Sigmoid colon (tissue), 7 donors: Measurements from ENCODE around the gene MAGI2. TPM values are rescaled to one million over a fixed set of nuclear protein-coding genes. Genes with fewer than 3 reads are reported as not detected.

Experiments
- DNase-seq: peaks from one replicate; pipeline ENCODE4 v3.0.0-alpha.2; 2019
- H3K27ac ChIP-seq, 4 donors: fragments of 200-600 bp; sonication (generic); one replicate each; pipeline ENCODE4 v1.5.1; 2016 to 2019; ENCODE audit warnings: mild to moderate bottlenecking in 1 of 4
- H3K27me3 ChIP-seq, 3 donors: fragments of 200-600 bp; sonication (generic); one replicate each; pipeline ENCODE4 v1.5.1; 2019; ENCODE audit warnings: mild to moderate bottlenecking in 1 of 3
- H3K36me3 ChIP-seq, 4 donors: fragments of 200-600 bp; sonication (generic); one replicate each; pipeline ENCODE4 v1.5.1; 2016 to 2019
- H3K4me1 ChIP-seq, 4 donors: fragments of 200-600 bp; sonication (generic); one replicate each; pipeline ENCODE4 v1.5.1; 2017 to 2019
- H3K4me3 ChIP-seq, 4 donors: fragments of 200-600 bp; sonication (generic); one replicate each; pipeline ENCODE4 v1.5.1; 2017 to 2019; ENCODE audit warnings: mild to moderate bottlenecking in 2 of 4, moderate library complexity in 1 of 4
- H3K9me3 ChIP-seq, 4 donors: fragments of 200-600 bp in 3 of 4; sonication (generic) in 3 of 4; one replicate each; pipeline versions ENCODE4 v1.5.1 to v1.6.1; 2013 to 2019
- CTCF ChIP-seq, 4 experiments: fragments of 450-650 bp in 3 of 4; fragments of 200-600 bp in 1 of 4; IDR thresholded peaks; one replicate each; pipeline ENCODE4 v1.5.1; 2016 to 2019; ENCODE audit warnings: antibody characterized with exemption in 4 of 4, mild to moderate bottlenecking in 3 of 4, moderate library complexity in 2 of 4
- EP300 ChIP-seq, 4 donors: sonication (generic); formaldehyde crosslinking; IDR thresholded peaks; one replicate each; pipeline ENCODE4 v1.6.1; 2017; ENCODE audit warnings: antibody characterized with exemption in 4 of 4
- POLR2A ChIP-seq, 2 donors: fragments of 450-650 bp; IDR thresholded peaks; one replicate each; pipeline ENCODE4 v1.6.1; 2016; ENCODE audit warnings: antibody characterized with exemption in 2 of 2, mild to moderate bottlenecking in 2 of 2, moderate library complexity in 2 of 2
- POLR2AphosphoS5 ChIP-seq, 4 donors: sonication (generic); formaldehyde crosslinking; IDR thresholded peaks; one replicate each; pipeline ENCODE4 v1.6.1; 2017; ENCODE audit warnings: antibody characterized with exemption in 4 of 4
- WGBS, 2 donors: extraction: QIAGEN DNeasy Blood & Tissue Kit; methylation state at CpG; one replicate each; pipeline ENCODE4 v1.1.7; 2013; 5-methylcytosine and 5-hydroxymethylcytosine counted together
- intact Hi-C: fragments of 100-400 bp; cut with DNase I; formaldehyde crosslinking; loops from one replicate; pipeline ENCODE4 v1.15.1; 2023
- polyA plus RNA-seq, 3 donors: library from polyadenylated mRNA; stranded (reverse); fragments of 200-250 nt; gene quantifications; one replicate each; pipeline ENCODE4 v1.2.3, GENCODE V29; 2013
- total RNA-seq, 4 donors: library from RNA; depleted of rRNA; stranded (reverse); fragments of >200 nt; gene quantifications; one replicate each; pipeline ENCODE4 v1.1.0, GENCODE V29; 2016
- donor health status: healthy with polysubstance abuse.
- donor health status: Bipolar disorder and iron deficiency.
- donor health status: healthy.

The MAGI2 gene
- total and polyA plus RNA-seq, 7 donors, result 0.69 to 26.9 (median 14.7) TPM

GRCh38 chr7:78222001-78222751 is 1231.3 kb downstream of the MAGI2 start:
- H3K4me3 ChIP-seq, result no peak overlapping the region
- TF ChIP-seq EP300 (IDR thresholded peaks at IDR 0.05) (no peak), POLR2AphosphoS5 (IDR thresholded peaks at IDR 0.05) (no peak), CTCF (IDR thresholded peaks at IDR 0.05) (no peak), POLR2A (IDR thresholded peaks at IDR 0.05) (no peak)
- H3K9me3 ChIP-seq, result no peaks in the 10 kb centered on the region
- H3K27ac ChIP-seq, result no peak overlapping the region
- intact Hi-C loops, result no loop called here
- no peaks in the 10 kb centered on the region for H3K27me3 ChIP-seq
- H3K36me3 ChIP-seq, result no peaks in the 10 kb centered on the region
- 46 to 54% methylated on average over 5 of the region's 5 CpGs for WGBS, 2 donors
- peaks cover 0 to 6% (median 2%) of the 10 kb centered on the region in 4 donors for H3K4me1 ChIP-seq
- no peak for DNase-seq

- 19 to 68% methylated on average over 5 of the region's 5 CpGs for WGBS, 2 donors
- intact Hi-C loops, result no loop called here
Measured at GRCh38 chr7:78220754-78221153, 1232.7 kb downstream of the MAGI2 start.

GRCh38 chr7:78218876-78219275 is 1234.6 kb downstream of the MAGI2 start:
- intact Hi-C loops, result no loop called here
- H3K27ac ChIP-seq, result no peak overlapping the region
- no peaks in the 10 kb centered on the region for H3K4me1 ChIP-seq
- H3K27me3 ChIP-seq, result no peaks in the 10 kb centered on the region
- no peak for TF ChIP-seq EP300 (IDR thresholded peaks at IDR 0.05)
- no peak for TF ChIP-seq POLR2A (IDR thresholded peaks at IDR 0.05)
- TF ChIP-seq POLR2AphosphoS5 (IDR thresholded peaks at IDR 0.05), result no peak
- no peak for TF ChIP-seq CTCF (IDR thresholded peaks at IDR 0.05)
- H3K9me3 ChIP-seq, result no peaks in the 10 kb centered on the region
- no peak overlapping the region for H3K4me3 ChIP-seq
- no peaks in the 10 kb centered on the region for H3K36me3 ChIP-seq
- no peak for DNase-seq
- 92% methylated on average over 9 of the region's 9 CpGs for WGBS, 2 donors

More at GRCh38 chr7:78220754-78221153, 1232.7 kb downstream of the MAGI2 start:
- Histone ChIP-seq H3K4me3 (no peak overlapping the region), H3K27ac (no peak overlapping the region), H3K36me3 (no peaks in the 10 kb centered on the region), H3K4me1 (peaks cover 0 to 6% (median 2%) of the 10 kb centered on the region in 4 donors), H3K9me3 (no peaks in the 10 kb centered on the region), H3K27me3 (no peaks in the 10 kb centered on the region)
- no peak for DNase-seq
- TF ChIP-seq CTCF (IDR thresholded peaks at IDR 0.05) (no peak), EP300 (IDR thresholded peaks at IDR 0.05) (no peak), POLR2AphosphoS5 (IDR thresholded peaks at IDR 0.05) (no peak), POLR2A (IDR thresholded peaks at IDR 0.05) (no peak)

- 77 to 87% methylated on average over 1 of the region's 1 CpG for WGBS, 2 donors
- H3K27me3 ChIP-seq, result no peaks in the 10 kb centered on the region
- TF ChIP-seq POLR2AphosphoS5 (IDR thresholded peaks at IDR 0.05), result no peak
- no peak for TF ChIP-seq EP300 (IDR thresholded peaks at IDR 0.05)
- no peak for TF ChIP-seq CTCF (IDR thresholded peaks at IDR 0.05)
- no peak for TF ChIP-seq POLR2A (IDR thresholded peaks at IDR 0.05)
- intact Hi-C loops, result no loop called here
- no peaks in the 10 kb centered on the region for H3K4me1 ChIP-seq
- no peaks in the 10 kb centered on the region for H3K36me3 ChIP-seq
- H3K27ac ChIP-seq, result no peak overlapping the region
- no peak for DNase-seq
- H3K9me3 ChIP-seq, result no peaks in the 10 kb centered on the region
- no peak overlapping the region for H3K4me3 ChIP-seq
Measured at GRCh38 chr7:78218051-78218450, 1235.4 kb downstream of the MAGI2 start.
